Thyroid gland (tissue), 4 donors: ENCODE data around the gene MAPKAPK5. TPM values are rescaled to one million over a fixed set of nuclear protein-coding genes. Genes with fewer than 3 reads are reported as not detected.

Source experiments
- DNase-seq, 2 donors: peaks; one replicate each; pipeline ENCODE4 v3.0.0-alpha.2; 2019
- H3K27ac ChIP-seq, 3 donors: fragments of 200-600 bp; sonication (generic); 1 replicate in 2 of 3; 2 replicates in 1 of 3; pipeline ENCODE4 v1.5.1; 2016 to 2019; ENCODE audit warnings: mild to moderate bottlenecking in 1 of 3, moderate library complexity in 1 of 3
- H3K27me3 ChIP-seq: fragments of 200-600 bp; sonication (generic); one replicate; pipeline ENCODE4 v1.5.1; 2019
- H3K36me3 ChIP-seq, 2 donors: fragments of 200-600 bp; sonication (generic); one replicate each; pipeline ENCODE4 v1.5.1; 2016 to 2019
- H3K4me1 ChIP-seq, 2 donors: fragments of 200-600 bp; sonication (generic); one replicate each; pipeline ENCODE4 v1.5.1; 2017 to 2019
- H3K4me3 ChIP-seq, 3 donors: fragments of 200-600 bp; sonication (generic); replicated peaks in 1 of 3; 1 replicate in 2 of 3; 2 replicates in 1 of 3; pipeline ENCODE4 v1.5.1; 2016; ENCODE audit warnings: mild to moderate bottlenecking in 1 of 3
- H3K9me3 ChIP-seq: fragments of 200-600 bp; sonication (generic); one replicate; pipeline ENCODE4 v1.5.1; 2017
- CTCF ChIP-seq, 6 experiments: fragments of 200-600 bp in 3 of 6; fragments of 450-650 bp in 3 of 6; sonication (generic) in 3 of 6; IDR thresholded peaks; one replicate each; pipeline ENCODE4 v1.5.1; 2016 to 2019; ENCODE audit warnings: antibody characterized with exemption in 6 of 6, mild to moderate bottlenecking in 2 of 6, inconsistent platforms in 1 of 6, moderate library complexity in 1 of 6
- POLR2A ChIP-seq, 2 donors: fragments of 450-650 bp; IDR thresholded peaks; one replicate each; pipeline ENCODE4 v1.6.1; 2017; ENCODE audit warnings: antibody characterized with exemption in 2 of 2, mild to moderate bottlenecking in 2 of 2, moderate library complexity in 1 of 2
- WGBS, 2 donors: methylation state at CpG; one replicate each; pipeline ENCODE4 v1.1.5; 2017; 5-methylcytosine and 5-hydroxymethylcytosine counted together
- intact Hi-C: fragments of 100-400 bp; cut with DNase I; formaldehyde crosslinking; loops from one replicate; pipeline ENCODE4 v1.15.1; 2023
- total RNA-seq, 4 donors: library from RNA; depleted of rRNA; stranded (reverse); fragments of >200 nt; gene quantifications; one replicate each; pipeline ENCODE4 v1.2.3, GENCODE V29; 2016

MAPKAPK5 gene
- total RNA-seq, 4 donors from 2014 or later, result 54.3 to 81.6 (median 60.0) TPM

DNA sequence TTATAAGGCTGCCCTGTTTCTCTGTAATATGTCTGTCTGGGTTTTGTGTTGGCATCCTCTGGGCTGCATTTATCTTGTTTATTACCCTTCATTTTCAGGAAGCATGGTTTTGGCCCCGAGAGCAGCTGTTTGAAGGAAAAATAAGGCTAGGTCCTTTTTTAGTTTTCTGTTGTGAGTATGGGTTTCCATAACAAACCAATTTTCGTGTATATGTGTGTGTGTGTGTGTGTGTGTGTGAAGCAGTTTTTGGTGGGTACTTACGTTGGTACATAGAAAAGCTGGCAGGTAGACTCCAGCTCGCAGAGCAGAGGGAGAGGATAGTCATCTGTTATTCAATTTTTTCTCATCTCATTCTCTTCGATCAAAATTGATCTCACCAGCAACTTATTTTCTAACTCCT is 52.5 kb downstream of the MAPKAPK5 start:
- Histone ChIP-seq H3K4me1 (no peaks in the 10 kb centered on the region), H3K27ac (no peak overlapping the region), H3K27me3 (no peaks in the 10 kb centered on the region), H3K36me3 (peaks cover 8 to 23% of the 10 kb centered on the region in 2 donors), H3K4me3 (no peak overlapping the region), H3K9me3 (no peaks in the 10 kb centered on the region)
- TF ChIP-seq POLR2A (IDR thresholded peaks at IDR 0.05), result no peak
- TF ChIP-seq CTCF (IDR thresholded peaks at IDR 0.05), result no peak
- no peak for DNase-seq
- WGBS, 2 donors, result 89 to 90% methylated on average over 5 of the region's 5 CpGs
- intact Hi-C loops, result no loop called here

DNA sequence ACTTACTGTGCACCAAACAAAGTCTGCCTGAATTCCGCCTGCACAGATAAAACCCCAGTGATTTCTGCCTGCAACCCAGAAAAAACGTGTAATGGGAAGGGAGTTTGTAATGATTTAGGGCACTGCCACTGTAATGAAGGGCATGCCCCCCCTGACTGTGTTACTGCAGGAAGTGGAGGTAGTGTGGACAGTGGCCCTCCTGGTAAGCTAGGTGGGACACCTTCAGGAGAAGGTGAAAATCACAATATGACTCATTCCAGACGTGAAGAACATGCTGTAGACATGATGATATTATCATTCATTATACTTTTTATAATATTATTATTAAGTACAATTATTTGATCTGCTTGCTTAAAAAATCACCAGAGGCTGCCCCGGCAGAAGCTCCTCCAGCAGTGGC is 59.2 kb downstream of the MAPKAPK5 start:
- DNase-seq, result no peak
- Histone ChIP-seq H3K9me3 (no peaks in the 10 kb centered on the region), H3K4me3 (no peak overlapping the region), H3K27me3 (no peaks in the 10 kb centered on the region), H3K4me1 (no peaks in the 10 kb centered on the region), H3K36me3 (no peaks in the 10 kb centered on the region), H3K27ac (no peak overlapping the region)
- 84 to 88% methylated on average over 4 of the region's 4 CpGs for WGBS, 2 donors
- intact Hi-C loops, result no loop called here
- TF ChIP-seq CTCF (IDR thresholded peaks at IDR 0.05), result no peak
- no peak for TF ChIP-seq POLR2A (IDR thresholded peaks at IDR 0.05)

DNA sequence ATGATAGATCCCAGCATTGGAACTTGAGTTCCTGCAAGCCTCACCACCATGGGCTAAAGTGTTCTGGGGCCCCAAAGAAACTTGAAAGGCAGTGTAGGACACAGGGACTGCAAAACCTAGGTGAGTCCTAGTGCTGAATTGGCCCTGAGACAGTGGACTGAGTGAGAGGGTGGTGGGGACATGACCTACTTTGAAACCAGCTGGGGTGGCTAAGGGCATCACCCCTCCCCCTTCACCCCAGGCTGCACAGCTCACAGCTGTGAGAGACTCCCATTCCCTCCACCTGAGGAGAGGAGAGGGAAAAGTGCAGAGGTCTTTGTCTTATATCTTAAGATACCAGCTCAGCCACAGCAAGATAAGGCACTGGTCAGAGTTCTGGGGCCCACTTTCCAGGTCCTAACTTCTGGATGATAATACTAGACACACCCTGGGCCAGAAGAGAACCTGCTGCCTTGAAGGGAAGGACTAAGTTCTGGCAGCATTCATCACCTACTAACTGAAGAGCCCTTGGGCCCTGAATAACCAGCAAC is 62.5 kb downstream of the MAPKAPK5 start:
- Histone ChIP-seq H3K27ac (no peak overlapping the region), H3K9me3 (no peaks in the 10 kb centered on the region), H3K36me3 (no peaks in the 10 kb centered on the region), H3K4me3 (no peak overlapping the region), H3K4me1 (no peaks in the 10 kb centered on the region), H3K27me3 (no peaks in the 10 kb centered on the region)
- intact Hi-C loops, result no loop called here
- TF ChIP-seq CTCF (IDR thresholded peaks at IDR 0.05) (no peak), POLR2A (IDR thresholded peaks at IDR 0.05) (no peak)
- no peak for DNase-seq

DNA sequence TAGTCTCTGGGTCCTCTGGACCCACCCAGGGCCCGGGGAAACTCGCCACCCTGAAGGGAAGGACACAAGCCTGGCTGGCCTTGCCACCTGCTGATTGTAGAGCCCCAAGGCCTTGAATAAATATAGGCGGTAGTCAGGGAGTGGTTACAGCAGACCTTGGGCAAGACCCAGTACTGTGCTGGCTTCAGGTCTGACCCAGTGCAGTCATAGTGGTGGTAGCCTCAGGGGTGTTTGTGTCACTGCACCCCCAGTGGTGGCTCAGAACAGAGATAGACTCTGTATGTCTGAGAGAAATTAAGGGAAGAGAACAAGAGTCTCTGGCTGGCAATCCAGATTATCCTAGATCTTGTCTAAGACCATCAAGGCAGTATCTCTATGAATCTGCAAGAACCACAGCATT is 63.5 kb downstream of the MAPKAPK5 start:
- Histone ChIP-seq H3K36me3 (no peaks in the 10 kb centered on the region), H3K9me3 (no peaks in the 10 kb centered on the region), H3K27me3 (no peaks in the 10 kb centered on the region), H3K4me3 (no peak overlapping the region), H3K4me1 (no peaks in the 10 kb centered on the region), H3K27ac (no peak overlapping the region)
- DNase-seq, result no peak
- TF ChIP-seq CTCF (IDR thresholded peaks at IDR 0.05) (no peak), POLR2A (IDR thresholded peaks at IDR 0.05) (no peak)
- intact Hi-C loops, result no loop called here
- WGBS, 2 donors, result 100% methylated on average over 2 to 3 of the region's 3 CpGs

GRCh38 chr12:111907740-111908139 is 65.7 kb downstream of the MAPKAPK5 start:
- no peaks in the 10 kb centered on the region for H3K4me1 ChIP-seq
- H3K4me3 ChIP-seq, result no peak overlapping the region
- no peak for DNase-seq
- intact Hi-C loops, result no loop called here
- WGBS, 2 donors, result 92 to 100% methylated on average over 1 of the region's 1 CpG
- no peaks in the 10 kb centered on the region for H3K36me3 ChIP-seq
- no peak for TF ChIP-seq CTCF (IDR thresholded peaks at IDR 0.05)
- no peak for TF ChIP-seq POLR2A (IDR thresholded peaks at IDR 0.05)
- no peaks in the 10 kb centered on the region for H3K27me3 ChIP-seq
- H3K9me3 ChIP-seq, result no peaks in the 10 kb centered on the region
- H3K27ac ChIP-seq, result no peak overlapping the region
